Measurements from ENCODE around the gene TNRC6B. TPM values are rescaled to one million over a fixed set of nuclear protein-coding genes. Genes with fewer than 3 reads are reported as not detected.

The TNRC6B gene
- 100 to 1,000 TPM in 1 of 4 donors, 10 to 100 TPM in 3; 41.8 to 109 (median 48.2) TPM for total RNA-seq

GRCh38 chr22:40177738-40178416 is at the start of gene TNRC6B:
Gene TNRC6B (plus strand): TSS chr22:40177925. CDS start chr22:40178136, 211 bp downstream.
- peak within 1 kb of the TSS; percentile 33 for H3K4me3 ChIP-seq (ENCODE audit: low read depth, poor library complexity, severe bottlenecking)
- 0% methylated on average over 10 of the region's 10 CpGs for WGBS, 2 donors
- intact Hi-C loops (cut with DNase I; ENCODE audit: low total_unique reads), result no loop called here
- peak; percentile 88 to 92 for DNase-seq (ENCODE audit: low spot score in 2 of 2)
- TF ChIP-seq POLR2A (IDR thresholded peaks at IDR 0.05), result peak in 1 of 2 donors; percentile 70
- no peak for TF ChIP-seq CTCF (IDR thresholded peaks at IDR 0.05)

GRCh38 chr22:40128989-40129388 is 48.7 kb upstream of the TNRC6B start:
- no peak for TF ChIP-seq CTCF (IDR thresholded peaks at IDR 0.05)
- no peak for TF ChIP-seq POLR2A (IDR thresholded peaks at IDR 0.05)
- WGBS, 2 donors, result 78 to 79% methylated on average over 4 of the region's 4 CpGs
- no peak for DNase-seq (ENCODE audit: low spot score in 2 of 2)
- no peak overlapping the region for H3K4me3 ChIP-seq (ENCODE audit: low read depth, poor library complexity, severe bottlenecking)
- intact Hi-C loops (cut with DNase I; ENCODE audit: low total_unique reads), result no loop called here

GRCh38 chr22:40137132-40137531 is 40.6 kb upstream of the TNRC6B start:
- TF ChIP-seq CTCF (IDR thresholded peaks at IDR 0.05), result no peak
- 93 to 96% methylated on average over 4 of the region's 4 CpGs for WGBS, 2 donors
- DNase-seq (ENCODE audit: low spot score in 2 of 2), result no peak
- H3K4me3 ChIP-seq (ENCODE audit: low read depth, poor library complexity, severe bottlenecking), result no peak overlapping the region
- intact Hi-C loops (cut with DNase I; ENCODE audit: low total_unique reads), result no loop called here

GRCh38 chr22:40138866-40139265 is 38.9 kb upstream of the TNRC6B start:
- intact Hi-C loops (cut with DNase I; ENCODE audit: low total_unique reads), result no loop called here
- no peak for TF ChIP-seq CTCF (IDR thresholded peaks at IDR 0.05)
- TF ChIP-seq POLR2A (IDR thresholded peaks at IDR 0.05), result no peak
- no peak for DNase-seq (ENCODE audit: low spot score in 2 of 2)
- H3K4me3 ChIP-seq (ENCODE audit: low read depth, poor library complexity, severe bottlenecking), result no peak overlapping the region

GRCh38 chr22:40147388-40148176 is 30.1 kb upstream of the TNRC6B start:
- WGBS, 2 donors, result 85 to 88% methylated on average over 10 of the region's 10 CpGs
- intact Hi-C loops (cut with DNase I; ENCODE audit: low total_unique reads), result no loop called here
- no peak for DNase-seq (ENCODE audit: low spot score in 2 of 2)
- H3K4me3 ChIP-seq (ENCODE audit: low read depth, poor library complexity, severe bottlenecking), result no peak overlapping the region
- TF ChIP-seq POLR2A (IDR thresholded peaks at IDR 0.05) (no peak), CTCF (IDR thresholded peaks at IDR 0.05) (no peak)

Data from lower leg skin (tissue), 4 donors.